ENCODE data around the gene TDRD10. TPM values are rescaled to one million over a fixed set of nuclear protein-coding genes. Genes with fewer than 3 reads are reported as not detected.
A peak's percentile ranks its signal among the peaks of the same experiment; 100 is the strongest.

Gene TDRD10
- total RNA-seq, 1 experiment from 2014 or later: 0.31 TPM

DNA sequence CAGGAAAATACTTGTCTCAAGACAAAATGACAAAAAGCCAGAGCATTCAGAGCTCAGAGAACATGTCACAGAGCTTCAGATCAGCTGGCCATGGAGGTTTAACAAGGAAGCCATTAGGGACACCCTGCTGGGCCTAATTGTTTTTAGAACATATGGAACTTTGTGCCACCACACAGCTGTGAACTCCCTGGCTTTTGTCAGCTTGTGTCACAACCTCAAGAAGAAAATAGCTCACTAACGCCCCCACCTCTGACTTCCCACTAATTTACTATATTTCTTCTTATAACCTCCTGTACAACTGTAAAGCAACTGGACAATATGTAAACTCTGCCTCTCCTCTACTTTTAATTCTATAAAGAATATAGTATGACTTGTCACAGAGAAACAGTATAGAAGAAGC, 21.0 kb upstream of the TDRD10 start:
- H2AFZ ChIP-seq (ENCODE audit: low read length): no peak overlapping the region
- no peak overlapping the region for H2BK120ac ChIP-seq (ENCODE audit: low read depth, low read length, poor library complexity, severe bottlenecking)
- peaks cover 6 to 12% of the 10 kb centered on the region in 2 experiments for H3K4me1 Mint-ChIP-seq
- no peak overlapping the region for H3K4me2 ChIP-seq (ENCODE audit: insufficient read depth, insufficient read length, low read length)
- 0 out of 2 replicates have a peak, but pooled peaks cover 3% of the 10 kb centered on the region for H3K4me1 ChIP-seq (ENCODE audit: insufficient read depth, low read length)
- no peak overlapping the region for H4K8ac ChIP-seq (replicated peaks; ENCODE audit: insufficient read length, low read depth, low read length)
- no peaks in the 10 kb centered on the region for H3K9me3 Mint-ChIP-seq
- no peak overlapping the region for H3K4me3 Mint-ChIP-seq
- no peak overlapping the region for H2AK5ac ChIP-seq (ENCODE audit: insufficient read length, low read length)
- no peak overlapping the region for H3K23ac ChIP-seq (ENCODE audit: insufficient read length, low read depth, low read length)
- no peak overlapping the region for H3T11ph ChIP-seq (ENCODE audit: low read length)
- H3K27ac Mint-ChIP-seq: no peak overlapping the region
- no CpG with 5 or more reads among the region's 1 CpG for WGBS (ENCODE audit: extremely low coverage, insufficient read length, low lambda C conversion rate)
- no peak overlapping the region for H3K18ac ChIP-seq (ENCODE audit: insufficient read length, low read depth, low read length)
- H3K9ac ChIP-seq (ENCODE audit: extremely low read depth, insufficient read length, low read length): no peak overlapping the region
- H2BK20ac ChIP-seq (ENCODE audit: low read depth, low read length, poor library complexity, severe bottlenecking): no peak overlapping the region
- H3K27ac ChIP-seq (ENCODE audit: insufficient read length, low read depth, low read length): no peak overlapping the region
- no peak overlapping the region for H4K91ac ChIP-seq (ENCODE audit: insufficient read length, low read depth, low read length)
- H3K4ac ChIP-seq (ENCODE audit: low read depth, low read length): no peak overlapping the region
- TF ChIP-seq, protein P1, sequence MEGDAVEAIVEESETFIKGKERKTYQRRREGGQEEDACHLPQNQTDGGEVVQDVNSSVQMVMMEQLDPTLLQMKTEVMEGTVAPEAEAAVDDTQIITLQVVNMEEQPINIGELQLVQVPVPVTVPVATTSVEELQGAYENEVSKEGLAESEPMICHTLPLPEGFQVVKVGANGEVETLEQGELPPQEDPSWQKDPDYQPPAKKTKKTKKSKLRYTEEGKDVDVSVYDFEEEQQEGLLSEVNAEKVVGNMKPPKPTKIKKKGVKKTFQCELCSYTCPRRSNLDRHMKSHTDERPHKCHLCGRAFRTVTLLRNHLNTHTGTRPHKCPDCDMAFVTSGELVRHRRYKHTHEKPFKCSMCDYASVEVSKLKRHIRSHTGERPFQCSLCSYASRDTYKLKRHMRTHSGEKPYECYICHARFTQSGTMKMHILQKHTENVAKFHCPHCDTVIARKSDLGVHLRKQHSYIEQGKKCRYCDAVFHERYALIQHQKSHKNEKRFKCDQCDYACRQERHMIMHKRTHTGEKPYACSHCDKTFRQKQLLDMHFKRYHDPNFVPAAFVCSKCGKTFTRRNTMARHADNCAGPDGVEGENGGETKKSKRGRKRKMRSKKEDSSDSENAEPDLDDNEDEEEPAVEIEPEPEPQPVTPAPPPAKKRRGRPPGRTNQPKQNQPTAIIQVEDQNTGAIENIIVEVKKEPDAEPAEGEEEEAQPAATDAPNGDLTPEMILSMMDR (conservative IDR thresholded peaks at IDR 0.05): peak; percentile 22; the same call in 2 of the 3 replicates
- DNase-seq: no peak
- no peak overlapping the region for H4K5ac ChIP-seq (ENCODE audit: insufficient read length, low read depth, low read length)
- no peaks in the 10 kb centered on the region for H3K79me1 ChIP-seq (ENCODE audit: insufficient read depth, low read depth, low read length, poor library complexity, severe bottlenecking)
- no peaks in the 10 kb centered on the region for H3K9me3 ChIP-seq (ENCODE audit: control insufficient read depth, low read depth, low read length)
- no peaks in the 10 kb centered on the region for H3K36me3 Mint-ChIP-seq (ENCODE audit: insufficient read depth in 1 of 3, low read depth in 3 of 3)
- H3K27me3 Mint-ChIP-seq (ENCODE audit: low read depth): no peaks in the 10 kb centered on the region
- H3K79me2 ChIP-seq (ENCODE audit: insufficient read depth, low read length): no peaks in the 10 kb centered on the region
- no peaks in the 10 kb centered on the region for H4K20me1 ChIP-seq (ENCODE audit: control insufficient read depth, insufficient read depth, insufficient read length)
- no peak overlapping the region for H2BK15ac ChIP-seq (ENCODE audit: low read depth, low read length)
- H2BK12ac ChIP-seq (ENCODE audit: insufficient read length, low read depth, low read length): no peak overlapping the region
- H3K14ac ChIP-seq (ENCODE audit: insufficient read depth, low read length): no peak overlapping the region
- H3K56ac ChIP-seq (ENCODE audit: insufficient read length, low read depth, low read length): no peak overlapping the region
- H3K23me2 ChIP-seq (ENCODE audit: insufficient read length, low read depth, low read length, poor library complexity, severe bottlenecking): no peaks in the 10 kb centered on the region
- no peaks in the 10 kb centered on the region for H3K27me3 ChIP-seq (ENCODE audit: insufficient read depth, low read length)
- H2BK5ac ChIP-seq (ENCODE audit: insufficient read length, low read length): no peak overlapping the region
